ENCODE results near the gene FOXS1.
"Not testable (repeated sequence)": the region's sequence is repeated elsewhere in the genome, so short reads cannot be mapped to it uniquely, and the experiment has no call there.

FOXS1 gene

DNA sequence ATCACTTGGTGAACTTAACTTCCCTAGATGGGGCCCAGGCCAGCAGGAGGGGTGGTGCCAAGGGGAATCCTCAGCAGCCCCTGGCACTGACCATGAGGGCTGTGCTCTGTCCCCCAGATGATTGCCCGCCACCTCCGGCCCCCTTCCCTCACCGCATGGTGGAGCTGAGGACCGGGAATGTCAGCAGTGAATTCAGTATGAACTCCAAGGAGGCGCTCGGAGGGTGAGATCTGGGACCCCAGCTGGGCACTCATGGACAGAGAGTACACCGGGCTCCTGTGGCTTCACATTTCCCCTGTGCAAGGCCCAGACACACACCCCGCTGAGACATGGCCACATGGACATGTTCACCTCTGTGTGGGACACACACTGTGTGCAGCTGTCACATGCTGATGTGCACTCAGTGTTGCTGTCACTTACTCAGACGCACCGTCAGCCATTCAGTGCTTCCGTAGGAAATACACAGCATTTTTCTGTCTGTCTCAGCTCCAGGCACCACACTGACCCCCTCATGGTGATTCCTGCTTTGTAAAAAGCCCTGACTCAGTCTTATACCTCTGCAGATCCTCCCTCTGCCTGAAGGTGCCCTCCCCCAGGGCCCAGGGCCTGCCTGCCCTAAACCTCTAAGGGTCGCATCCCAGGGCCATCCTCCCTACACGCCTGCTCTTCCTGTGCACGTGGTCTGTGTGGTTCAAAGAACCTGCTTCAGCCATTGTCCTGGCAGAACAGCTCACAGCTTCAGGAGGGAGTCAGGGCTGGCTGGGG lies 21.9 kb downstream of the FOXS1 start:
- Histone ChIP-seq H3K9ac (ENCODE audit: low read length) (no peak overlapping the region), H3K9me3 (ENCODE audit: control insufficient read depth, low read length) (no peaks in the 10 kb centered on the region), H3K4me1 (ENCODE audit: control insufficient read depth, insufficient read depth, low read length) (peaks cover 9% of the 10 kb centered on the region), H3K36me3 (ENCODE audit: control insufficient read depth, insufficient read depth, low read length) (no peaks in the 10 kb centered on the region), H3K4me3 (ENCODE audit: low read length) (no peak overlapping the region), H3K27me3 (ENCODE audit: control insufficient read depth, insufficient read depth, low read length) (no peaks in the 10 kb centered on the region)

DNA sequence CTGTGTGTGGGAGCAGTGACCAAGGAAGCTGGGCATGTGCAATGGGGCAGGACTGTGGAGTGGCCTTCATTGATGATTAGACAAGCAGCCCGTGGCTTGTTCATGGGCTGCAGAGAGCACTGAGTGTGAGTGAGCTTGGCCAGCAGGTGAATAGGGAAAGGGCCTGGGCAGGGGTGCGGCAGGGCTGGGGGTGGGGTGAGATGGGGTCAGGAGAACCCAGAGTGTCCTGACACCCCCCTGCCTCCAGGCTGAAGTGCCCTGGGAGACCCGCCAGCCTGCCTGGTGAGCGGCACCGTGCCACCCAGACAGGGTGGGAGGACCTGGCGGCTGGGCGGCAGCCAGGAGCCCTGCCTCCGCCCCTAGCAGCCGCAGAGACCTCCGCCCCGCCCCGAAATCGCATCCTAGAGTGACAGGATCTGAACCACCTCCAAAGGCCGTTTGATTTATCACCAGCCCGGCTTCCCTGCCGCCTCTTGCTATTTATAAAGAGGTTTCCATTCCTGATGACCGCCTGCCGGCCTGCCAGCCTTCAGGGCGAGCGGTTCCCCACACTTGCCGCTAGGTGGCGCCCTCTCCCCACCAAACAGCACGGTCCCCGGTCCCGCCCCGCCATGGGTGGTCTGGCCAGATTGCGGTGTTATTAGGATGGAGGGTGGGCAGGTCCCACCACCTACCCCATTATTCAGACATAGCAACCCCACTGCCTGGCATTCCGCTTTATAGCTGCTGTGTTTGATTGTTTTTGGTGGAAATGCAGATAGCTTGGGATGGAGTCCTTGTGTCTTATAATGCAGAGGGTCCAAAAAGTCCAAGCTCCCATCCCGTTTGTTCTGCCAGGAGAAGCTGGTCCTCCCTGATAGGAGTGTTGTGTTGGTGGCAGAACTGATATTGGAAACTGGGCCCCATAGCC lies 22.7 kb downstream of the FOXS1 start:
- no peaks in the 10 kb centered on the region for H3K9me3 ChIP-seq (ENCODE audit: control insufficient read depth, low read length)
- no peak overlapping the region for H3K9ac ChIP-seq (ENCODE audit: low read length)
- no peaks in the 10 kb centered on the region for H3K36me3 ChIP-seq (ENCODE audit: control insufficient read depth, insufficient read depth, low read length)
- no peak overlapping the region for H3K4me3 ChIP-seq (ENCODE audit: low read length)
- H3K27me3 ChIP-seq (ENCODE audit: control insufficient read depth, insufficient read depth, low read length), result no peaks in the 10 kb centered on the region
- H3K4me1 ChIP-seq (ENCODE audit: control insufficient read depth, insufficient read depth, low read length), result peaks cover 9% of the 10 kb centered on the region

DNA sequence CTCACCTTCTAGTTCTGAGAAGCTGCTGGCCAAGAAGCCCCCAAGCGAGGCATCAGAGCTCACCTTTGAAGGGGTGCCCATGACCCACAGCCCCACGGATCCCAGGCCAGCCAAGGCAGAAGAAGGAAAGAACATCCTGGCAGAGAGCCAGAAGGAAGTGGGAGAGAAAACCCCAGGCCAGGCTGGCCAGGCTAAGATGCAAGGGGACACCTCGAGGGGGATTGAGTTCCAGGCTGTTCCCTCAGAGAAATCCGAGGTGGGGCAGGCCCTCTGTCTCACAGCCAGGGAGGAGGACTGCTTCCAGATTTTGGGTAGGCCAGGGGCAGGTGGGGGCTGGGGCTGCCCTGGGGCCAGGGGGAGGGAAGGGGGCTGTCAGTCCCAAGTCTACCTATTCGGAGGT lies 24.0 kb downstream of the FOXS1 start:
- Histone ChIP-seq H3K9ac (ENCODE audit: low read length) (no peak overlapping the region), H3K36me3 (ENCODE audit: control insufficient read depth, insufficient read depth, low read length) (no peaks in the 10 kb centered on the region), H3K4me3 (ENCODE audit: low read length) (no peak overlapping the region), H3K9me3 (ENCODE audit: control insufficient read depth, low read length) (no peaks in the 10 kb centered on the region), H3K4me1 (ENCODE audit: control insufficient read depth, insufficient read depth, low read length) (peaks cover 9% of the 10 kb centered on the region), H3K27me3 (ENCODE audit: control insufficient read depth, insufficient read depth, low read length) (no peaks in the 10 kb centered on the region)

DNA sequence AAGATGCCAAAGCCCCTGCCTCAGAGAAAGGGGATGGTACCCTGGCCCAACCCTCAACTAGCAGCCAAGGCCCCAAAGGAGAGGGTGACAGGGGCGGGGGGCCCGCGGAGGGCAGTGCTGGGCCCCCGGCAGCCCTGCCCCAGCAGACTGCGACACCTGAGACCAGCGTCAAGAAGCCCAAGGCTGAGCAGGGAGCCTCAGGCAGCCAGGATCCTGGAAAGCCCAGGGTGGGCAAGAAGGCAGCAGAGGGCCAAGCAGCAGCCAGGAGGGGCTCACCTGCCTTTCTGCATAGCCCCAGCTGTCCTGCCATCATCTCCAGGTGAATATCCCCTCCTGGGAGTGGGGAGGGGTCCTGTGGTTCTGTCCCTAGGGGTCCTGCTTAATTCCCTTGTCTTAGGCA lies 25.2 kb downstream of the FOXS1 start:
- H3K9ac ChIP-seq (ENCODE audit: low read length), result no peak overlapping the region
- H3K4me1 ChIP-seq (ENCODE audit: control insufficient read depth, insufficient read depth, low read length), result peaks cover 9% of the 10 kb centered on the region
- no peaks in the 10 kb centered on the region for H3K27me3 ChIP-seq (ENCODE audit: control insufficient read depth, insufficient read depth, low read length)
- H3K4me3 ChIP-seq (ENCODE audit: low read length), result no peak overlapping the region
- no peaks in the 10 kb centered on the region for H3K9me3 ChIP-seq (ENCODE audit: control insufficient read depth, low read length)
- no peaks in the 10 kb centered on the region for H3K36me3 ChIP-seq (ENCODE audit: control insufficient read depth, insufficient read depth, low read length)

DNA sequence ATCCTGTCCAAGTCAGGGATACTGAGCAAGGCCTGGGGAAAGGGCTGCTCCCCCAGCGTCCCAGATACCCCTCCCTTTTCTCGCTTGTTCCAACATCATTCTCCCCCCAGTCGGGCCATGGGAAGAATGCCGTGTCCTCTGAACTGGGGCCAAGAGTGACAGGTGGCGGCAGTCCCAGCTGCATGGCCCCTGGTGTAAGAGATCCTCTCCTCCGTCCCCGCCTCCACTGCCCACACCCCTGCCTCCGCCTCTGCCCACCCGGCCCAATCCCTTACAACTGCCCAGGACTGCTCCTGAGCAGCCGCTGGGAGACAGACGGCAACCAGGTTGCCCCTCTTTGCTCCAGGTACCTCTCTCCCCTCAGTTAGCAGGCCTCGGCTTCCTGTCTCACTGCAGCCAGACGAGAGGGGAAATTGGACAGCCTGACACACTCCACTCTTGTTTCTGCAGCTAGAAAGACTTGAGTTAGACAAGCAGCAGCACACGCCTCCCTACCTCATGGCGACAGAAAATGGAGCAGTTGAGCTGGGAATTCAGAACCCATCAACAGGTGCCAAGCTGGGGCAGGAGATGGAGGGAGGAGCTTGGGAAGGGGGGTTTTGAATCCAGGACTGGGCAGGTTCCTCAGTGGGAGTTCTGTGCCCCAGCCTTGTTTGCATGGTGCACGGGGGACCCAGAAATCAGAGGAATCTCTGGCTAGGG lies 26.2 kb downstream of the FOXS1 start, which contains the start of gene MYLK2:
TSS of gene MYLK2 (plus strand) at position 274 of the 702 bp plus-strand sequence. CDS start at position 499, 225 bp downstream.
- H3K9ac ChIP-seq (ENCODE audit: low read length), result no peak within 1 kb of the TSS
- no peaks in the 10 kb centered on the region for H3K9me3 ChIP-seq (ENCODE audit: control insufficient read depth, low read length)
- H3K4me3 ChIP-seq (ENCODE audit: low read length), result no peak within 1 kb of the TSS
- no peaks in the 10 kb centered on the region for H3K36me3 ChIP-seq (ENCODE audit: control insufficient read depth, insufficient read depth, low read length)
- H3K27me3 ChIP-seq (ENCODE audit: control insufficient read depth, insufficient read depth, low read length), result no peaks in the 10 kb centered on the region
- peaks cover 9% of the 10 kb centered on the region for H3K4me1 ChIP-seq (ENCODE audit: control insufficient read depth, insufficient read depth, low read length)

DNA sequence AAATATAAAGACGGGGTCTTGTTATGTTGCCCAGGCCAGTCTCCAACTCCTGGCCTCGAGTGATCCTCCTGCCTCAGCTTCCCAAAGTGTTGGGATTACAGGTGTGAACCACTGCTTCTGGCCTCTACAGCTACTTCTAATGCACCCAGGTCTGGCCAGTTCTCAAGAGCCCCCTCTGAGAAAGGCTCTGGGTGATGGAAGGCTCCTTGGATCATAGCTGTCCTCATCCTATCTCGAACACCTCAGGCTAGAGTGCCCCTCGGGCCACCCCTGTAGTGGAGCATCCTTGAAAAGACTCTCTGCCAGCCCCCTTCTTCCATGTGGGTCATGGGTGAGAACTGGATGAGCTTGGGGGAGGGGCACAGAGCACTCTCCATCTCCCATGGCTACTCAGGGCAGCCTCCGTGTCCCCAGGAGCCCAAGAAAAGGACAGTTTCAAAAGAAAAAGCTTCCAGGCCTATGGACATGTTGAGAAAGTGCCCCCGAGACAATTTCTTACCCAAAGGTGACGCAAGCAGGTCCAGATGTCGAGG lies 27.0 kb downstream of the FOXS1 start:
- Histone ChIP-seq H3K4me1 (ENCODE audit: control insufficient read depth, insufficient read depth, low read length) (peaks cover 9% of the 10 kb centered on the region), H3K9ac (ENCODE audit: low read length) (no peak overlapping the region), H3K4me3 (ENCODE audit: low read length) (no peak overlapping the region), H3K27me3 (ENCODE audit: control insufficient read depth, insufficient read depth, low read length) (no peaks in the 10 kb centered on the region), H3K36me3 (ENCODE audit: control insufficient read depth, insufficient read depth, low read length) (no peaks in the 10 kb centered on the region), H3K9me3 (ENCODE audit: control insufficient read depth, low read length) (no peaks in the 10 kb centered on the region)

DNA sequence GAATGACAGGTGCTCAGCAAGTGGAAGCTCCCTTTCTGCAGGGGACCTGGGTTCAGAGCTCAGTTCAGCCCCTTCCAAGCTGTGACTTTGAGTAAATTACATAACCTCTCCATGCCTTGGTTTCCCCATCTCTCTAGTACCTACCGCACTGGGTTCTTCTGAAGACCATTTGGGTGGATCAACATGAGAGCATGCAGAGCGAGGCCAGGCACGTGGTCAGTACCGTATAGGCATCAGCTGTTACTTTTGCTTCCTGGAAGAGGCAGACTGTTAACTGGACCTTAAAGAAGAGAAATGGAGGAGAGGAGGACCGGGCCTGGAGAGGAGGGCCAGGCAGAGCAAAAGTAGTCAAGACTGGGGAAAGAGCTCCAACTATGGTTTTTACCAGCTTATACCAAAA lies 27.9 kb downstream of the FOXS1 start:
- H3K36me3 ChIP-seq (ENCODE audit: control insufficient read depth, insufficient read depth, low read length), result no peaks in the 10 kb centered on the region
- no peaks in the 10 kb centered on the region for H3K27me3 ChIP-seq (ENCODE audit: control insufficient read depth, insufficient read depth, low read length)
- H3K9me3 ChIP-seq (ENCODE audit: control insufficient read depth, low read length), result no peaks in the 10 kb centered on the region
- H3K9ac ChIP-seq (ENCODE audit: low read length), result no peak overlapping the region
- H3K4me3 ChIP-seq (ENCODE audit: low read length), result no peak overlapping the region
- peaks cover under 1% of the 10 kb centered on the region for H3K4me1 ChIP-seq (ENCODE audit: control insufficient read depth, insufficient read depth, low read length)

DNA sequence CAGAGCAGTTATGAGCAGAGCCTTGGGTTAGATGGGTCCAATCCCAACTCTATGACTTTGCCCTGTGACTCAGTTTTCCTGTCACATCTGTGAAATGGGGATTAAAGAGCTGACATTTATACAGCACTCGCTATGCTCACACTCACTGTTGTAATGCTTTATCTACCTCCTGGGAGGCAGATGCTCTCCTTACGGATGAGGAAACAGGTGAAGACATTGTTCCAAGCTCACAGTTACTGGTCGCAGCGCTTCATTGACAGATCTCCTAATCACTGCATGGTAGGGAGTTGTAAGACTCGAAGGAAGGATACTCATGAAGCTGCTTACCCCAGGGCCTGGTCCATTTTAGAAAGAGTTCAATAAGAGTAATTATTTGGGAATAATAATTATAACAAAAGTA lies 29.2 kb downstream of the FOXS1 start:
- Histone ChIP-seq H3K4me3 (ENCODE audit: low read length) (no peak overlapping the region), H3K9ac (ENCODE audit: low read length) (no peak overlapping the region), H3K27me3 (ENCODE audit: control insufficient read depth, insufficient read depth, low read length) (no peaks in the 10 kb centered on the region), H3K36me3 (ENCODE audit: control insufficient read depth, insufficient read depth, low read length) (no peaks in the 10 kb centered on the region), H3K9me3 (ENCODE audit: control insufficient read depth, low read length) (no peaks in the 10 kb centered on the region), H3K4me1 (ENCODE audit: control insufficient read depth, insufficient read depth, low read length) (no peaks in the 10 kb centered on the region)

DNA sequence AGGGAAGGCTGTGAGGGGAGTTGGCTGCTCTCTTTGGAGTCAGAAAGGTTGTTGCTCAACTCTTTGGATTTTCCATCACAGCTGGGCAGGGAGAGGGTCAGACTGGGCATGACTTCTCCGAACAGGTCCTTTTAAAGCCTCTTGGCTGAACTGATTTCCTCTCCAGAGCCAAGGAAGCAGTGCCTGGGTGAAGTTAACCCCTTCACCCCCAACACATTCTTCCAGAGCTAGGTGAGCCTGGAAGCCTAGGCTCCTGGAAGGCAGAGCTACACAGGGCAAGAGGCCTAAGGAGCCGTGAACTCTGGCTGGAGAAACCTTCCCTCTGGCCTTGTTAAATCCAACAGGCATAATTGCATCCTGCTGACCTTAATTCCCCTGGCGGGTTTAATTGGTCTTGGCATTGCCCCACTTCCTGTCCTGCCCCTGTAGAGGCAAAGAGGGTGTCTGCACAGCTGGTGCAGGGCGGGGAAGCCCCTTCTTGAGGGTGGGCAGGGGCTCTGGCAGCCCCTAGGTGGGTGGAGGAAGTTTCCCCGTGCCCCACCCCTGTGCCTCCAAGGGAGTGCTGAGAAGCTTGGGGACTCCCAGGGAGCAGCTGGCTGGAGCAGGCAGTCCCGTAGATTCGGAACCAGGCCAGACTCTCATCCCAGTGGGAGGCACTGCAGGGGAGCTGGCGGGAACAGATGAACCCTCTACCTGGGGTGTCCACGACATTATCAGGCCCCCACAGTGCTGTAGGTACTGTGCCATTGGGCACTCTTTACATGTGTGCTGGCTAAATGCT lies 29.8 kb downstream of the FOXS1 start:
- H3K4me1 ChIP-seq (ENCODE audit: control insufficient read depth, insufficient read depth, low read length), result no peaks in the 10 kb centered on the region
- no peaks in the 10 kb centered on the region for H3K9me3 ChIP-seq (ENCODE audit: control insufficient read depth, low read length)
- H3K4me3 ChIP-seq (ENCODE audit: low read length), result no peak overlapping the region
- H3K36me3 ChIP-seq (ENCODE audit: control insufficient read depth, insufficient read depth, low read length), result no peaks in the 10 kb centered on the region
- no peak overlapping the region for H3K9ac ChIP-seq (ENCODE audit: low read length)
- no peaks in the 10 kb centered on the region for H3K27me3 ChIP-seq (ENCODE audit: control insufficient read depth, insufficient read depth, low read length)

DNA sequence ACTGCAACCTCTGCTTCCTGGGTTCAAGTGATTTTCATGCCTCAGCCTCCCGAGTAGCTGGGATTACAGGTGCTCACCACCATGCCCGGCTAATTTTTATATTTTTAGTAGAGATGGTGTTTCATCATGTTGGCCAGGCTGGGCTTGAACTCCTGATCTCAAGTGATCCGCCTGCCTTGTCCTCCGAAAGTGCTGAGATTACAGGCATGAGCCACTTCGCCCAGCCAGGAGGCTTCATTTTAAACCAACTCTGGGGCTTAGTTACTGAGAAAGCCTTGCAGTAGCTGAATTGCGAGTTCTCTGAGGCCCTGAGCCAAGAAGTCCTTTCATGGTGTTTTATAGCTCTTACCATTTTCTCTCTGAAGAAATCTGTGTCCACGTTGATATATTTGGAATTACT lies 31.3 kb downstream of the FOXS1 start:
- H3K4me3 ChIP-seq (ENCODE audit: low read length); H3K36me3 ChIP-seq (ENCODE audit: control insufficient read depth, insufficient read depth, low read length); H3K4me1 ChIP-seq (ENCODE audit: control insufficient read depth, insufficient read depth, low read length); H3K9me3 ChIP-seq (ENCODE audit: control insufficient read depth, low read length); H3K9ac ChIP-seq (ENCODE audit: low read length); H3K27me3 ChIP-seq (ENCODE audit: control insufficient read depth, insufficient read depth, low read length): not testable (repeated sequence)

DNA sequence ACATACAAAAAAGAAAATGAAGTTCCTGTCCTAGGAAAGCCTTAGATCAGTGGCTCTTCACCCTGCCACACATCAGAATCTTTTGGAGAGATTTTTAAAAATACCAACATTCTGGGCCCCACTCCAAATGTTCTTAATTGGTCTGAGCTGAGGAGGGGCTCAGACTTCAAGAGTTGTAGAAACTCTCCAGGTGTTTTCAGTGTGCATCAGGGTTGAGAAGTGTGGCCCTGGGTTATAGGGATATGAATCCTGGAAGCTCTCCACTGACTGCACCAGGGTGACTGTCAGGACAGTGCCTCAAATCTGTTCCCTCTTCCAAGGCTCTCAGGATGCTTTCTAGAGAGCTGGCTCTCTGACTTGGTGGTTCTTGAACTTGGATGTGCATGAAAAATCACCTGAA lies 31.8 kb downstream of the FOXS1 start:
- Histone ChIP-seq H3K27me3 (ENCODE audit: control insufficient read depth, insufficient read depth, low read length) (no peaks in the 10 kb centered on the region), H3K4me3 (ENCODE audit: low read length) (no peak overlapping the region), H3K9ac (ENCODE audit: low read length) (no peak overlapping the region), H3K36me3 (ENCODE audit: control insufficient read depth, insufficient read depth, low read length) (no peaks in the 10 kb centered on the region), H3K4me1 (ENCODE audit: control insufficient read depth, insufficient read depth, low read length) (no peaks in the 10 kb centered on the region), H3K9me3 (ENCODE audit: control insufficient read depth, low read length) (no peaks in the 10 kb centered on the region)

Data from mucosa of stomach (tissue), 1 donor.